HepG2 (cell line): ENCODE data around the gene FMNL2. TPM values are rescaled to one million over a fixed set of nuclear protein-coding genes. Genes with fewer than 3 reads are reported as not detected.

ENCODE experiments used
- AHDC1 ChIP-seq: sonication (generic); formaldehyde crosslinking; IDR thresholded peaks from 2 replicates; pipeline ENCODE4 v1.5.1; 2020; ENCODE audit warnings: mild to moderate bottlenecking, missing genetic modification reagents, borderline replicate concordance
- BCL6 ChIP-seq: IDR thresholded peaks from 2 replicates; pipeline ENCODE4 v1.6.1; 2016; ENCODE audit warnings: missing genetic modification reagents, missing compliant biosample characterization
- ERF ChIP-seq: IDR thresholded peaks from 2 replicates; pipeline ENCODE4 v1.6.1; 2018; ENCODE audit warnings: missing biosample characterization, missing genetic modification reagents
- GFI1 ChIP-seq: sonication (generic); formaldehyde crosslinking; IDR thresholded peaks from 2 replicates; pipeline ENCODE4 v1.5.0; 2020; ENCODE audit warnings: missing genetic modification reagents, mild to moderate bottlenecking, borderline replicate concordance
- HMGXB4 ChIP-seq, 2 experiments: sonication (generic) in 1 of 2; formaldehyde crosslinking in 1 of 2; IDR thresholded peaks; 2 replicates each; pipeline versions ENCODE4 v1.4.0 to v1.6.1; 2018 to 2020; ENCODE audit warnings: missing genetic modification reagents in 2 of 2, borderline replicate concordance in 1 of 2, low read depth in 1 of 2, mild to moderate bottlenecking in 1 of 2, missing biosample characterization in 1 of 2
- IRF1 ChIP-seq: sonication (generic); formaldehyde crosslinking; IDR thresholded peaks from 2 replicates; pipeline ENCODE4 v1.4.0; 2020; ENCODE audit warnings: low read depth, mild to moderate bottlenecking, missing genetic modification reagents
- KDM2A ChIP-seq: sonication (generic); formaldehyde crosslinking; IDR thresholded peaks from 2 replicates; pipeline ENCODE4 v1.4.0; 2020; ENCODE audit warnings: low read depth, missing genetic modification reagents, borderline replicate concordance
- MAZ ChIP-seq, 2 experiments: sonication (generic) in 1 of 2; formaldehyde crosslinking in 1 of 2; IDR thresholded peaks; 2 replicates each; pipeline versions ENCODE4 v1.5.0 to v1.6.1; 2012 to 2020; ENCODE audit warnings: low read depth in 2 of 2, mild to moderate bottlenecking in 2 of 2, borderline replicate concordance in 1 of 2, improper control_type of control experiment in 1 of 2, low read length in 1 of 2, missing genetic modification reagents in 1 of 2, moderate library complexity in 1 of 2
- MTA1 ChIP-seq: sonication (generic); formaldehyde crosslinking; IDR thresholded peaks from 2 replicates; pipeline ENCODE4 v1.4.0; 2020; ENCODE audit warnings: missing genetic modification reagents, mild to moderate bottlenecking, borderline replicate concordance
- MTF1 ChIP-seq: sonication (generic); formaldehyde crosslinking; IDR thresholded peaks from 2 replicates; pipeline ENCODE4 v1.5.0; 2020; ENCODE audit warnings: missing genetic modification reagents
- MXD4 ChIP-seq: IDR thresholded peaks from 2 replicates; pipeline ENCODE4 v1.6.1; 2016; ENCODE audit warnings: mild to moderate bottlenecking, missing biosample characterization, missing genetic modification reagents
- PCBP1 ChIP-seq: fragments of 200-400 bp; formaldehyde crosslinking; IDR thresholded peaks from 2 replicates; pipeline ENCODE4 v1.6.1; 2017; ENCODE audit warnings: mild to moderate bottlenecking, low read depth, low read length, borderline replicate concordance
- PHF5A ChIP-seq: IDR thresholded peaks from one replicate; pipeline ENCODE4 v1.6.1; 2018; ENCODE audit warnings: low read depth, missing genetic modification reagents; ENCODE audit not compliant: unreplicated experiment
- SMARCC2 ChIP-seq: fragments of 450-650 bp; IDR thresholded peaks from 2 replicates; pipeline ENCODE4 v1.6.1; 2017; ENCODE audit warnings: antibody characterized with exemption, mild to moderate bottlenecking
- SP5 ChIP-seq: IDR thresholded peaks from 2 replicates; pipeline ENCODE4 v1.6.1; 2016; ENCODE audit warnings: low read depth, borderline replicate concordance
- THAP9 ChIP-seq: sonication (generic); formaldehyde crosslinking; IDR thresholded peaks from 2 replicates; pipeline ENCODE4; 2020; ENCODE audit warnings: missing genetic modification reagents, mild to moderate bottlenecking, borderline replicate concordance
- ZBTB1 ChIP-seq: sonication (generic); formaldehyde crosslinking; IDR thresholded peaks from 2 replicates; pipeline ENCODE4 v1.4.0; 2020; ENCODE audit warnings: missing genetic modification reagents, borderline replicate concordance
- ZNF768 ChIP-seq: sonication (generic); formaldehyde crosslinking; IDR thresholded peaks from 2 replicates; pipeline ENCODE4 v1.4.0; 2020; ENCODE audit warnings: missing genetic modification reagents
- polyA plus RNA-seq, 8 experiments: library from polyadenylated mRNA; depleted of rRNA in 3 of 8; stranded (reverse) in 7 of 8; unstranded in 1 of 8; fragments of >200 nt; fragmentation: Illumina TruSeq in 4 of 8; extraction: Trizol in 4 of 8; gene quantifications; 2 replicates each; pipeline versions ENCODE4 v1.2.1 to v1.2.3, GENCODE V29; 2011 to 2016; ENCODE audit warnings: low read depth in 4 of 8, missing spikeins in 1 of 8, mixed read lengths in 1 of 8; ENCODE audit not compliant: insufficient read depth in 1 of 8
- total RNA-seq, 5 experiments: library from RNA; depleted of rRNA; stranded (reverse); fragments of >200 nt; fragmentation: Illumina TruSeq; extraction: Trizol; gene quantifications; 2 replicates each; pipeline ENCODE4 v1.2.3, GENCODE V29; 2016; ENCODE audit warnings: low read depth in 1 of 5

Gene FMNL2
- total and polyA plus RNA-seq, 2 of the 13 experiments (the other 11 are each of a cell fraction or from before 2014, with no cell fraction given): 66.5 to 67.7 TPM

GRCh38 chr2:152335726-152336118 lies 748 bp downstream of the FMNL2 start (continued):
- no peak for TF ChIP-seq ERF (CRISPR knock-in tag)
- no peak for TF ChIP-seq ZBTB1 (CRISPR knock-in tag)
- TF ChIP-seq BCL6: no peak
- TF ChIP-seq HMGXB4 (CRISPR knock-in tag; IDR thresholded peaks at IDR 0.05; ENCODE audit: borderline replicate concordance in 1 of 2, low read depth in 1 of 2): no peak; a peak in 1 of 4 replicates
- TF ChIP-seq MAZ (IDR thresholded peaks at IDR 0.05; ENCODE audit: borderline replicate concordance, low read depth, low read length): 0 out of 2 replicates have a peak, but pooled peaks have one; percentile 10
- TF ChIP-seq MAZ (CRISPR knock-in tag; IDR thresholded peaks at IDR 0.05; ENCODE audit: low read depth): no peak
- TF ChIP-seq THAP9 (CRISPR knock-in tag): no peak
- TF ChIP-seq GFI1 (CRISPR knock-in tag): no peak
- TF ChIP-seq MTA1: no peak
- TF ChIP-seq IRF1 (CRISPR knock-in tag): no peak
- peak; percentile 62; the same call in 1 of the 2 replicates for TF ChIP-seq PCBP1
- TF ChIP-seq SP5: no peak
- no peak for TF ChIP-seq AHDC1 (CRISPR knock-in tag)
- no peak for TF ChIP-seq PHF5A (CRISPR knock-in tag)
- no peak for TF ChIP-seq KDM2A (CRISPR knock-in tag)
- TF ChIP-seq MTF1: no peak
- no peak for TF ChIP-seq SMARCC2
- TF ChIP-seq ZNF768 (CRISPR knock-in tag): 0 out of 2 replicates have a peak, but pooled peaks have one; percentile 5
- no peak for TF ChIP-seq MXD4 (CRISPR knock-in tag)
